ENCODE data around the gene DLX3.

DLX3 gene

GRCh38 chr17:49996495-49997300 is 1.7 kb upstream of the DLX3 start:
- TF ChIP-seq ZBTB7A (IDR thresholded peaks at IDR 0.05; ENCODE audit: low read depth) (peak; percentile 99), RAD21 (IDR thresholded peaks at IDR 0.05; ENCODE audit: low read depth) (peak; percentile 99), TCF12 (IDR thresholded peaks at IDR 0.05; ENCODE audit: low read depth) (peak; percentile 32; the same call in 1 of the 2 replicates), REST (IDR thresholded peaks at IDR 0.05; ENCODE audit: low read depth) (no peak), NFIC (IDR thresholded peaks at IDR 0.05) (peak; percentile 35; the same call in 1 of the 2 replicates), MAX (IDR thresholded peaks at IDR 0.05) (peak; percentile 31; the same call in 1 of the 2 replicates), CREB1 (IDR thresholded peaks at IDR 0.05; ENCODE audit: low read depth) (no peak), TEAD4 (IDR thresholded peaks at IDR 0.05) (no peak)

- TF ChIP-seq YY1 (IDR thresholded peaks at IDR 0.05; ENCODE audit: low read depth) (no peak), EP300 (IDR thresholded peaks at IDR 0.05; ENCODE audit: borderline replicate concordance) (no peak), ZBTB7A (IDR thresholded peaks at IDR 0.05; ENCODE audit: low read depth) (no peak), EGR1 (IDR thresholded peaks at IDR 0.05) (no peak), NFIC (IDR thresholded peaks at IDR 0.05) (no peak), TAF1 (IDR thresholded peaks at IDR 0.05; ENCODE audit: low read depth) (no peak), USF1 (IDR thresholded peaks at IDR 0.05) (no peak), CREB1 (IDR thresholded peaks at IDR 0.05; ENCODE audit: low read depth) (no peak), TEAD4 (IDR thresholded peaks at IDR 0.05) (no peak), RAD21 (IDR thresholded peaks at IDR 0.05; ENCODE audit: low read depth) (no peak), MAX (IDR thresholded peaks at IDR 0.05) (no peak), REST (IDR thresholded peaks at IDR 0.05; ENCODE audit: low read depth) (no peak), TCF12 (IDR thresholded peaks at IDR 0.05; ENCODE audit: low read depth) (no peak), FOXM1 (IDR thresholded peaks at IDR 0.05; ENCODE audit: borderline replicate concordance, low read depth) (no peak), CEBPB (IDR thresholded peaks at IDR 0.05) (no peak)
These were observed 1.1 kb upstream of the DLX3 start for GRCh38 chr17:49996121-49996494.

- TF ChIP-seq USF1 (IDR thresholded peaks at IDR 0.05) (no peak), MAX (IDR thresholded peaks at IDR 0.05) (no peak), FOXM1 (IDR thresholded peaks at IDR 0.05; ENCODE audit: borderline replicate concordance, low read depth) (no peak), YY1 (IDR thresholded peaks at IDR 0.05; ENCODE audit: low read depth) (no peak), ZBTB7A (IDR thresholded peaks at IDR 0.05; ENCODE audit: low read depth) (no peak), TCF12 (IDR thresholded peaks at IDR 0.05; ENCODE audit: low read depth) (no peak), TAF1 (IDR thresholded peaks at IDR 0.05; ENCODE audit: low read depth) (no peak), EGR1 (IDR thresholded peaks at IDR 0.05) (no peak), EP300 (IDR thresholded peaks at IDR 0.05; ENCODE audit: borderline replicate concordance) (no peak), CEBPB (IDR thresholded peaks at IDR 0.05) (no peak)
These were observed 654 bp downstream of the DLX3 start for GRCh38 chr17:49994085-49995054.

GRCh38 chr17:49993423-49994060 is 1.5 kb downstream of the DLX3 start:
- TF ChIP-seq REST (IDR thresholded peaks at IDR 0.05; ENCODE audit: low read depth) (no peak), YY1 (IDR thresholded peaks at IDR 0.05; ENCODE audit: low read depth) (no peak), TCF12 (IDR thresholded peaks at IDR 0.05; ENCODE audit: low read depth) (no peak), TAF1 (IDR thresholded peaks at IDR 0.05; ENCODE audit: low read depth) (no peak), MAX (IDR thresholded peaks at IDR 0.05) (no peak), RAD21 (IDR thresholded peaks at IDR 0.05; ENCODE audit: low read depth) (no peak), TEAD4 (IDR thresholded peaks at IDR 0.05) (no peak), USF1 (IDR thresholded peaks at IDR 0.05) (no peak), EP300 (IDR thresholded peaks at IDR 0.05; ENCODE audit: borderline replicate concordance) (no peak), EGR1 (IDR thresholded peaks at IDR 0.05) (no peak), ZBTB7A (IDR thresholded peaks at IDR 0.05; ENCODE audit: low read depth) (no peak), NFIC (IDR thresholded peaks at IDR 0.05) (no peak), CEBPB (IDR thresholded peaks at IDR 0.05) (no peak), CREB1 (IDR thresholded peaks at IDR 0.05; ENCODE audit: low read depth) (no peak), FOXM1 (IDR thresholded peaks at IDR 0.05; ENCODE audit: borderline replicate concordance, low read depth) (no peak)

Measured in Ishikawa (cell line).